Ascending aorta (tissue), 2 donors: ENCODE data around the gene EPN2. TPM values are rescaled to one million over a fixed set of nuclear protein-coding genes. Genes with fewer than 3 reads are reported as not detected.
A peak's percentile ranks its signal among the peaks of the same experiment; 100 is the strongest.

Experiments used
- DNase-seq, 2 donors: peaks; one replicate each; pipeline ENCODE4 v3.0.0-alpha.2; 2019; ENCODE audit warnings: low spot score in 2 of 2
- H3K27ac ChIP-seq, 2 donors: fragments of 200-600 bp; sonication (generic); one replicate each; pipeline ENCODE4 v1.5.1; 2016 to 2017; ENCODE audit warnings: mild to moderate bottlenecking in 1 of 2
- H3K27me3 ChIP-seq: fragments of 200-600 bp; sonication (generic); one replicate; pipeline ENCODE4 v1.5.1; 2017
- H3K36me3 ChIP-seq, 2 donors: fragments of 200-600 bp; sonication (generic); one replicate each; pipeline ENCODE4 v1.5.1; 2016
- H3K4me1 ChIP-seq, 2 donors: fragments of 200-600 bp; sonication (generic); one replicate each; pipeline ENCODE4 v1.5.1; 2016 to 2017; ENCODE audit warnings: mild to moderate bottlenecking in 1 of 2
- H3K4me3 ChIP-seq, 2 donors: fragments of 200-600 bp; sonication (generic); one replicate each; pipeline ENCODE4 v1.5.1; 2016 to 2017; ENCODE audit warnings: mild to moderate bottlenecking in 1 of 2
- H3K9me3 ChIP-seq, 2 donors: fragments of 200-600 bp; sonication (generic); one replicate each; pipeline ENCODE4 v1.5.1; 2016
- intact Hi-C: fragments of 100-400 bp; cut with DNase I; formaldehyde crosslinking; loops from one replicate; pipeline ENCODE4 v1.15.1; 2023
- total RNA-seq: library from RNA; depleted of rRNA; stranded (reverse); fragments of >200 nt; gene quantifications from one replicate; pipeline ENCODE4 v1.1.0, GENCODE V29; 2016
- TF ChIP-seq, protein P1 (sequence below), 3 experiments: fragments of 200-600 bp in 2 of 3; fragments of 450-650 bp in 1 of 3; sonication (generic) in 2 of 3; IDR thresholded peaks; one replicate each; pipeline ENCODE4 v1.5.1; 2016 to 2019; ENCODE audit warnings: antibody characterized with exemption in 3 of 3, mild to moderate bottlenecking in 1 of 3, moderate library complexity in 1 of 3

The EPN2 gene
- total RNA-seq, 1 donor from 2014 or later: 51.0 TPM

DNA sequence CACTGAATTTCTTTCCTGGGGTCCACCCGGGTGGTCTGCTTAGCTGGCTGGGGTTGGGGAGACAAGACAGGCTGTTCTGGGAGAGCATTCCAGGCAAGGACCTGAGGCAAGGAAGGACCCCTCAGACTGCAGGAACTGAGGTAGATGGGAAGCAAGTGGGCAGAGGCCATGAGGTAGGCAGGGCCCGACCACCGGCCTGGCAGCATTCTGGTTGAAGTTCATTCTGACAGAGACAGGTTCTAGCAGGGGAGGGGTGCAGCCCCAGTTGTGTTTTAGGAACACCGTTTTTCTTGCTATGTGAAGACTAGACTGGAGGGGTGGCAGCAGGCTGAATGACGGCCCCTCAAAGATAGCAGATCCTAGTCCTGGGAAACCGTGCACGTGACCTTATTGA is 107.9 kb downstream of the EPN2 start:
- H3K27ac ChIP-seq: peak overlapping the region; percentile 94 to 95
- H3K36me3 ChIP-seq: no peaks in the 10 kb centered on the region
- intact Hi-C loops: no loop called here
- H3K9me3 ChIP-seq: no peaks in the 10 kb centered on the region
- TF ChIP-seq, protein P1, sequence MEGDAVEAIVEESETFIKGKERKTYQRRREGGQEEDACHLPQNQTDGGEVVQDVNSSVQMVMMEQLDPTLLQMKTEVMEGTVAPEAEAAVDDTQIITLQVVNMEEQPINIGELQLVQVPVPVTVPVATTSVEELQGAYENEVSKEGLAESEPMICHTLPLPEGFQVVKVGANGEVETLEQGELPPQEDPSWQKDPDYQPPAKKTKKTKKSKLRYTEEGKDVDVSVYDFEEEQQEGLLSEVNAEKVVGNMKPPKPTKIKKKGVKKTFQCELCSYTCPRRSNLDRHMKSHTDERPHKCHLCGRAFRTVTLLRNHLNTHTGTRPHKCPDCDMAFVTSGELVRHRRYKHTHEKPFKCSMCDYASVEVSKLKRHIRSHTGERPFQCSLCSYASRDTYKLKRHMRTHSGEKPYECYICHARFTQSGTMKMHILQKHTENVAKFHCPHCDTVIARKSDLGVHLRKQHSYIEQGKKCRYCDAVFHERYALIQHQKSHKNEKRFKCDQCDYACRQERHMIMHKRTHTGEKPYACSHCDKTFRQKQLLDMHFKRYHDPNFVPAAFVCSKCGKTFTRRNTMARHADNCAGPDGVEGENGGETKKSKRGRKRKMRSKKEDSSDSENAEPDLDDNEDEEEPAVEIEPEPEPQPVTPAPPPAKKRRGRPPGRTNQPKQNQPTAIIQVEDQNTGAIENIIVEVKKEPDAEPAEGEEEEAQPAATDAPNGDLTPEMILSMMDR (IDR thresholded peaks at IDR 0.05): no peak
- H3K4me3 ChIP-seq: no peak overlapping the region
- peaks cover 18 to 23% of the 10 kb centered on the region in 2 donors for H3K4me1 ChIP-seq
- DNase-seq: no peak
- no peaks in the 10 kb centered on the region for H3K27me3 ChIP-seq

DNA sequence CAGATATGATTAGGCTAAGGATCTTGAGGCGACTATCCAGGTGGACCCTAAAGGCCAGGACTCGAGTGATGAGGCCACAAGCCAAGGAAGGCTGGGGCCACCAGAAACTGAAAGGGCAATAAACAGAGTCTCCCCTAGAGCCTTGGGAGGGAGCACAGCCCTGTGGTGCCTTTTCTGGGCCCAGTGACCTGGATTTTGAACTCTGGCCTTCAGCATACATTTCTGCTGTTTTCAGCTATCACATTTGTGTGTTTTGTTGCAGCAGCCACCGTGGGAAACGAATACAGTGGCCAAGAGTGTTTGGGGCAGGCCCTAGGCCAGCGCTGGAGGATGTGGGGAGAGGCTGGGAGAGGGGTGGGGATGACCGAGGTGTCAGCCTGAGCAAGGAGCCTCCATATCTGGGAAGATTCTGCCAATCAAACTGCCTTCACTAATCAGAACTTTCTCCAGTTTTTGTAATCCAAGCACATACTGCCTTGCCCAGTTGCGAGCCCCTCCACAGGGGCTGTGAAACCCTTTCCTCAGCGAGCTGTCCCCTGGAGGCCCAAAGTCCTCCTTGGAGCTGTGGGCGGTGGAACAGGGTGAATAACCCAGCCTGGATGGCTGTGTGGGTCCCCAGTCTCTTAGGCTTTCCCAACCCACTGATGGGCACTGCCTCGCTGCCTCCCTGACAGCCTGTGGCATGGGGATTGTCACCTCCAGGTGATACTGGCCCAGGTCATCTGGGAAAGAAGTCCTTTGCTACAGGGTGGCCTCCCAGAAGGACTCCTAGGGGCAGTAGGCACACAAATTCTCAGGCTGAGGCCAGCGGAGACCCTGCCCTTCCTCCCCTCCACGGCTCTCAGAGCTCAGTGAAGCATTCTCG is 108.6 kb downstream of the EPN2 start:
- Histone ChIP-seq H3K9me3 (no peaks in the 10 kb centered on the region), H3K4me1 (peaks cover 18 to 23% of the 10 kb centered on the region in 2 donors), H3K27me3 (no peaks in the 10 kb centered on the region), H3K36me3 (no peaks in the 10 kb centered on the region), H3K4me3 (peak overlapping the region in 1 of 2 donors; percentile 14), H3K27ac (peak overlapping the region; percentile 94 to 95)
- TF ChIP-seq, protein P1 (IDR thresholded peaks at IDR 0.05): no peak
- no peak for DNase-seq
- intact Hi-C loops: no loop called here

DNA sequence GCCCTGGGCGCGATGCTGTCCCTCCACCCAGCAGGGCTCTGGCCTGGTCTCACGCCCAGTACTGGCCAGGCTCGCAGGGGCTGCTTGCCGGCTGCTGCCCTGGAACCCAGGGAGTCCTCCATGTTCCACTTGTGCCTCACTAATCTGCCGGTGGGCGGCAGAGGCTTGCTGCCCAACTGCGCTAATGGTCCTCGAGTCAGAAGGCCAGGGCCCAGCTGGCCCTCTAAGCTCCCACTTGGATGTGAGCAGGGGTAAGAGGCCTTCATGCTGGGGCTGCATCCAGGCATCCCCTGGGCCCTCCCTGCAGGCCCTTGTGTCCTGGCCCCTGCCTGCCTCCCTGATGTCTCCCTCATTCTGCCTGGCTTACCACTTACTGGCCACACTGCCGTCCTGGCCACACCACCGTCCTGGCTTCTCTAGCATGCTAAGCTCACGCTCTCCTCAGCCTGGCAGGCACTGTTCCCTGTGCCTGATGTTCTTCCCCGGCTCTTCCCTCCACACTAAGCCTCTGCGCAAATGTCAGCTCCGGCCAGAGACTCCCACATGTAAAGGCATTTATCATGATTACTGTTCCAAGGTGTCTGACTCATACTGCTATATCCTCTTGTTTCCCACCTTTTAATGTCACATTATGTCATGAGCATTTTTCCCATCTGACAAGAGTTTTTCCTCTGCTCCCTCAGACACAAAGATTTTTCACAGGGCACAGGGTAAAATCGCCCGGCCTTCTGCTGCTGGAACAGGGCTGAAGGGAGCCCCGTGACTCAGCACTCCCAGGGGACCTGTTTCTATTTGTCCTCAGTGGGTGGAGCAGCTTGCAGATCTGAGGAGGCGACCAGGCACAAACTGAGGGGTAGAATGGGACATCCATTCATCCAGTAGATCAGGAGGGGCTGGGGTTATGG is 109.4 kb downstream of the EPN2 start:
- H3K4me1 ChIP-seq: peaks cover 18 to 23% of the 10 kb centered on the region in 2 donors
- H3K4me3 ChIP-seq: peak overlapping the region in 1 of 2 donors; percentile 14
- intact Hi-C loops: no loop called here
- peak overlapping the region; percentile 94 to 95 for H3K27ac ChIP-seq
- DNase-seq: peak; percentile 57 to 94
- no peaks in the 10 kb centered on the region for H3K27me3 ChIP-seq
- H3K36me3 ChIP-seq: no peaks in the 10 kb centered on the region
- H3K9me3 ChIP-seq: no peaks in the 10 kb centered on the region
- TF ChIP-seq, protein P1 (IDR thresholded peaks at IDR 0.05): no peak

DNA sequence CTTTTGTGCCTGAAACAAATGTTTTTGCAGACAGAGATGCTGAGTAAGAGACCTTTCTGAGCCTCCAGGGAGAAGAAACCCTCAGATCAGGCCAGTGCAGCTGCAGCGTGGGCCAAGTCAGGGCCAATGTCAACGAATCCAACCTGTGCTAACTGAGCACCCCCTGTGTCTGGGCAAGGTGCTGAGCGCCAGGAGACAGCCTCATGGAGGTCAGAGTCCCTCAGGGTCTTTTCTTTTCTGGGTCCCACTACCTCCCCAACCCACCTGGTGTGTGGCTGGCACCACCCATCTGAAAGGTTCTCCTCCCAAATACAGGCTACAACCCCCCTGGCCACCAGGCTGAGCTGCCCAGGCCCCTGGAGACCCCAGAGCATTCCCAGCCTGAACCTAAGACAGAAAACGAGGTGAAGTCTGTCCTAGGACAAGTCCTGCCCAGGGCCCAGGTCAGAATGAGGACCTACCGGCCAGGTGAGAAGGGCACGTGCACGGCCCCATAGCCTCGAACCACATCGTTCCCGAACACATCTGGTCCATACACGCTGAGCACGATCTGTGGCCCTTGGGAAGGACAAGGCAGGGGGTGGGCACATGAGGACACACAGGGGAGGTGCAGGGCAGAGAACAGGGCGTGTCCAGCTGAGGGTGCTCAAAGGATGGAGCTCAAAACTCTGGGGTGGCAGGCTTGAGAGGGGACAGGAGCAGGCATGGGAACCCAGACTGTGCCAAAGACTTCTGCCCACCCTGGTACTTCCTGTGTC is 110.3 kb downstream of the EPN2 start:
- no peak overlapping the region for H3K4me3 ChIP-seq
- H3K9me3 ChIP-seq: no peaks in the 10 kb centered on the region
- peaks cover 18 to 23% of the 10 kb centered on the region in 2 donors for H3K4me1 ChIP-seq
- TF ChIP-seq, protein P1 (IDR thresholded peaks at IDR 0.05): no peak
- peak; percentile 6 to 56 for DNase-seq
- no peaks in the 10 kb centered on the region for H3K36me3 ChIP-seq
- no peaks in the 10 kb centered on the region for H3K27me3 ChIP-seq
- H3K27ac ChIP-seq: peak overlapping the region; percentile 94 to 95
- intact Hi-C loops: no loop called here

DNA sequence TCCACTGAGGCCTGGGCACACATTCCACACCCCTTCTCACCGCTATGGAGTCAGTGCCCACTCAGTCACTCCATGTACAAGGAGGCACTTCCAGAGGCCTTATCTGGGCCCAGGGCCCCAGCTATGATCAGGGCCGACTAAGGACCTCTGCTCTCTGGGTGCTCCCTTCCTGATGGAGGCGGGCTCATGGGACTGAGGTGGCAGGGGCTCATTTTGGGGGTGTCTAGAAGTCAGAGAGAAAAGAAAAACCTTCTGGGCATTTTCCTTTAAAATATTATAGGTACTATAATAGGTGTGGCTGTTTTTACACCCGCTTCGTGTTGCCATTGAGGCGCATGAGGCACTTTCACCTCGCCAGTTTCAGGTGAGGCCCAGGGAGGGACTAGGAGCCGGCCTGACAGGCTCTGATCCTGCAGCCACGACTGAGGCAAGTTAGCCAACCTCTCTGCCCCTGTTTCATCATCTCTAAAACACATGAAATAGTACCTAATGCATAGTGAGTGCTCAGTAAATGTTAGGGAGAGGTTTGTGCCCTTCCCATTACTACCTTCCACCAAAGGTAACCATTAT is 111.0 kb downstream of the EPN2 start:
- DNase-seq: peak in 1 of 2 donors; percentile 51
- Histone ChIP-seq H3K4me3 (no peak overlapping the region), H3K4me1 (peaks cover 18 to 23% of the 10 kb centered on the region in 2 donors), H3K36me3 (no peaks in the 10 kb centered on the region), H3K9me3 (no peaks in the 10 kb centered on the region), H3K27me3 (no peaks in the 10 kb centered on the region), H3K27ac (peak overlapping the region in 1 of 2 donors; percentile 95)
- intact Hi-C loops: no loop called here
- TF ChIP-seq, protein P1 (IDR thresholded peaks at IDR 0.05): no peak
